ENCODE measurements around the gene KIF6.

- TF ChIP-seq, protein P1, sequence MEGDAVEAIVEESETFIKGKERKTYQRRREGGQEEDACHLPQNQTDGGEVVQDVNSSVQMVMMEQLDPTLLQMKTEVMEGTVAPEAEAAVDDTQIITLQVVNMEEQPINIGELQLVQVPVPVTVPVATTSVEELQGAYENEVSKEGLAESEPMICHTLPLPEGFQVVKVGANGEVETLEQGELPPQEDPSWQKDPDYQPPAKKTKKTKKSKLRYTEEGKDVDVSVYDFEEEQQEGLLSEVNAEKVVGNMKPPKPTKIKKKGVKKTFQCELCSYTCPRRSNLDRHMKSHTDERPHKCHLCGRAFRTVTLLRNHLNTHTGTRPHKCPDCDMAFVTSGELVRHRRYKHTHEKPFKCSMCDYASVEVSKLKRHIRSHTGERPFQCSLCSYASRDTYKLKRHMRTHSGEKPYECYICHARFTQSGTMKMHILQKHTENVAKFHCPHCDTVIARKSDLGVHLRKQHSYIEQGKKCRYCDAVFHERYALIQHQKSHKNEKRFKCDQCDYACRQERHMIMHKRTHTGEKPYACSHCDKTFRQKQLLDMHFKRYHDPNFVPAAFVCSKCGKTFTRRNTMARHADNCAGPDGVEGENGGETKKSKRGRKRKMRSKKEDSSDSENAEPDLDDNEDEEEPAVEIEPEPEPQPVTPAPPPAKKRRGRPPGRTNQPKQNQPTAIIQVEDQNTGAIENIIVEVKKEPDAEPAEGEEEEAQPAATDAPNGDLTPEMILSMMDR (IDR thresholded peaks at IDR 0.05; ENCODE audit: control extremely low read depth in 1 of 3, insufficient read depth in 1 of 3, low read depth in 1 of 3, low read length in 3 of 3): no peak
- TF ChIP-seq E2F6 (IDR thresholded peaks at IDR 0.05) (no peak), RNF2 (IDR thresholded peaks at IDR 0.05; ENCODE audit: borderline replicate concordance, low read depth, low read length, missing control alignments, poor library complexity, severe bottlenecking) (no peak), TCF12 (IDR thresholded peaks at IDR 0.05; ENCODE audit: low read depth, low read length) (no peak), CEBPB (IDR thresholded peaks at IDR 0.05; ENCODE audit: low read depth, low read length) (no peak), NANOG (IDR thresholded peaks at IDR 0.05; ENCODE audit: insufficient read depth, low read depth, low read length, poor library complexity, severe bottlenecking) (no peak), POLR2AphosphoS5 (IDR thresholded peaks at IDR 0.05; ENCODE audit: low read depth, low read length) (no peak), GTF2F1 (IDR thresholded peaks at IDR 0.05; ENCODE audit: borderline replicate concordance, low read depth, low read length) (no peak), EZH2 (IDR thresholded peaks at IDR 0.05; ENCODE audit: low read depth, low read length, severe bottlenecking) (no peak), JUND (IDR thresholded peaks at IDR 0.05; ENCODE audit: low read length) (no peak), EP300 (IDR thresholded peaks at IDR 0.05; ENCODE audit: borderline replicate concordance in 1 of 2, low read depth in 2 of 2, low read length in 2 of 2) (no peak)
Measured at GRCh38 chr6:39360378-39360777, 364.8 kb downstream of the KIF6 start.

All from H1 (cell line).